Jurkat, Clone E6-1 (cell line): ENCODE data around the gene ABHD17A.

Experiments
- DNase-seq: peaks from one replicate; pipeline ENCODE4 v3.0.0-alpha.2; 2011; ENCODE audit warnings: low read depth, low spot score
- H3K4me3 ChIP-seq: 2 replicates; pipeline ENCODE4 v1.5.1; 2011; ENCODE audit warnings: mild to moderate bottlenecking, low read length, control low read depth, moderate library complexity

Gene ABHD17A

DNA sequence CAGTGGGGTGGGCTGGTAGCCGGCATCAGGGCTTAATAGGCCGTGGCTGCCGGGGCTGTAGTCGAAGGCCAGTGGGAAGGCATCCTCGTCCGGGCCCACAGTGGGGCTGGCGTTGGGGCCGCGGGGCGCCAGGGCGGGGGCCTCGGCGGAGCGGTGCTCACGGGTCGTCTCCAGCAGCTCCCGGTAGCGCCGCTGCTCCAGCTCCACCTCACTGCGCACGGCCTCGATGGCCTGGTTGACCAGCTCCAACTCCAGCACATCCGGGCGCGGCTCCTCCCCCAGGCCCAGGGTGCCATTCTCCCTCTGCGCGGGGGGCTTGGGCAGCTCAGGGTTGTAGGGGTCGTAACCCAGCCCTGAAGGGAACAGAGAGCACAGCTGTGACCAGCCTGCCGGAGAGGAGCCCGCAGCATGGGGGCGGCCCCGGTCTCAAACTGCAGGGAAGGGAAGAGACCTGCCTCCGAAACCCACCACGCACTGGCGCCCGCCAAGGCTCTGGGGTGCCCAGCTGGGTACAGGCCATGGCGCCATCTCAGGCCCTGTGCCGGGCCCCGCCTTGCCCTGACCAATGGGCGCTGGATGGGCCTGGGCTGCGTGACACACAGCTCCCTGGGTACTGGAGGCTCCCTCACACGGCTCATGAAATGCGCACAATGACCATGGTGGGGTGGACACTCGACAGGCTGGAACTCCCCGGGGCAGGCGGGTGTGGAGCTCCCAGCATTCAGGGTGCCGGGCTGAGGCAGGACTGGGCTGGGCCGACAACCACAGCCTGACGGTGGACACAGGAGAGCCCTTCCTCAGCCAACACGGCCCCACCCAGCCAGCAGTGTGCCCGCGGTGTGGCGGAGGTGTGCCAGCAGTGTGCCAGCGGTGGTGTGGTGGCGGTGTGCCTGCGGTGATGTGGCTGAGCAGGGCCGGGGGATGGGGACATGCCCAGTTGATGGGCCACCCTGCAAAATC is 56.7 kb downstream of the ABHD17A start:
- DNase-seq, result no peak
- H3K4me3 ChIP-seq, result no peak overlapping the region

DNA sequence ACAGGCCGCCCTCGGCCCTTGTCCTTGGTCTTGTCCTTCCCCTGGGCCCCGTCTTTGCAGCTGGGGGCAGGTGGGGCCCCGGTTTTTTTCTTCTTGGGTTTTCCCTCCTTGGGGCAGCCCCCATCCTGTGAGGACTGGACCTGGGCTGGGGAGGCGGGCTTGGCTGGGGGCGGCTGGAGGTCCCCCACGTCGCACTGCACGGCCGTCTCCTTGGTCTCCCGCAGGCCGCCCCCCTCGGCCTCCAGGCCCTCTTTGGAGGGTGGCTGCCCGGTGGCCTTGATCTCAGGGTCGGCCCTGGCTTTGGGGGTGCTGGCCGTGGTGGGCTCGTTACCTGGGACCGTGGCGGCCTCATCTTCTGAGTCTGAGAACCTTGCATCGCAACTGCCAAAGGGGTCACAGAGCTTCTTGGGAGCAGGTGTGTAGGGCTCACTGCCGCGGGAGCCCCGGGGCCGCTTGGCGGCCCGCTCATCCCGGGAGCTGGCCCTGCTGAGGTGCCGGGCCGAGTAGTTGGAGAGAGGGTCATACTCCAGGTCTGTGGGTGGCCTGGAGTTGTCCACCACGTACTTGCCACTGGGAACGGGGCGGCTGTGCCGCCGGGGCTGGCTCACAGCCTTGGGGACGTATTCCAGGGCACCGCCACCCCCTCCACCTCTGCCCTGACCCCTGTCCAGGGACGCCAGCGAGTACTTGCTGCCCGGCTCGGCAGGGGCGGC is 57.6 kb downstream of the ABHD17A start:
- no peak for DNase-seq
- H3K4me3 ChIP-seq, result no peak overlapping the region
